ENCODE measurements around the gene CHAD.

GRCh38 chr17:50473901-50474300, 5.2 kb upstream of the CHAD start:
- TF ChIP-seq POLR2A (IDR thresholded peaks at IDR 0.05): no peak
- TF ChIP-seq CTCF (IDR thresholded peaks at IDR 0.05): no peak
- TF ChIP-seq POLR2AphosphoS5 (IDR thresholded peaks at IDR 0.05): no peak

Measured in gastroesophageal sphincter (tissue), 3 donors.